H9 (cell line): Measurements from ENCODE around the gene RAPGEF6. TPM values are rescaled to one million over a fixed set of nuclear protein-coding genes. Genes with fewer than 3 reads are reported as not detected.

Experiments
- DNase-seq: peaks from one replicate; pipeline ENCODE4 v3.0.0-alpha.2; 2017
- H2AFZ ChIP-seq: one replicate; pipeline ENCODE4 v1.6.1; 2013; ENCODE audit warnings: mild to moderate bottlenecking, low read length, control low read depth, moderate library complexity
- H2AK5ac ChIP-seq: 2 replicates; pipeline ENCODE4 v1.6.1; 2013; ENCODE audit warnings: low read length, control low read depth, mixed read lengths; ENCODE audit not compliant: insufficient read length
- H2BK120ac ChIP-seq: one replicate; pipeline ENCODE4 v1.6.1; 2013; ENCODE audit warnings: low read depth, mild to moderate bottlenecking, low read length, control low read depth, inconsistent platforms; ENCODE audit not compliant: poor library complexity, severe bottlenecking
- H2BK12ac ChIP-seq: 2 replicates; pipeline ENCODE4 v1.6.1; 2013; ENCODE audit warnings: low read length, control low read depth, mixed read lengths, low read depth; ENCODE audit not compliant: insufficient read length
- H2BK15ac ChIP-seq: 2 replicates; pipeline ENCODE4 v1.6.1; 2013; ENCODE audit warnings: low read depth, low read length, control low read depth
- H2BK20ac ChIP-seq: one replicate; pipeline ENCODE4 v1.6.1; 2013; ENCODE audit warnings: low read depth, mild to moderate bottlenecking, low read length, control low read depth, inconsistent platforms; ENCODE audit not compliant: poor library complexity, severe bottlenecking
- H2BK5ac ChIP-seq: 2 replicates; pipeline ENCODE4 v1.6.1; 2013; ENCODE audit warnings: low read length, control low read depth, mixed read lengths; ENCODE audit not compliant: insufficient read length
- H3K14ac ChIP-seq: 2 replicates; pipeline ENCODE4 v1.6.1; 2013; ENCODE audit warnings: low read length, control low read depth; ENCODE audit not compliant: insufficient read depth
- H3K18ac ChIP-seq: 2 replicates; pipeline ENCODE4 v1.6.1; 2013; ENCODE audit warnings: low read depth, mild to moderate bottlenecking, mixed read lengths, low read length, control low read depth; ENCODE audit not compliant: insufficient read length
- H3K23ac ChIP-seq: 2 replicates; pipeline ENCODE4 v1.6.1; 2013; ENCODE audit warnings: low read length, control low read depth, mixed read lengths, low read depth; ENCODE audit not compliant: insufficient read length
- H3K23me2 ChIP-seq: 2 replicates; pipeline ENCODE4 v1.6.1; 2013; ENCODE audit warnings: low read depth, mild to moderate bottlenecking, mixed read lengths, low read length, control low read depth; ENCODE audit not compliant: insufficient read length, poor library complexity, severe bottlenecking
- H3K27ac ChIP-seq: 2 replicates; pipeline ENCODE4 v1.5.1; 2013; ENCODE audit warnings: low read length, control low read depth, mixed read lengths, low read depth; ENCODE audit not compliant: insufficient read length
- H3K27me3 ChIP-seq: 2 replicates; pipeline ENCODE4 v1.6.1; 2013; ENCODE audit warnings: low read length, control low read depth, inconsistent platforms; ENCODE audit not compliant: insufficient read depth
- H3K4ac ChIP-seq: 2 replicates; pipeline ENCODE4 v1.6.1; 2013; ENCODE audit warnings: low read depth, mild to moderate bottlenecking, control low read depth, inconsistent platforms, low read length, moderate library complexity
- H3K4me1 ChIP-seq: 2 replicates; pipeline ENCODE4 v1.6.1; 2013; ENCODE audit warnings: low read length, control low read depth, inconsistent platforms; ENCODE audit not compliant: insufficient read depth
- H3K4me2 ChIP-seq: 2 replicates; pipeline ENCODE4 v1.6.1; 2013; ENCODE audit warnings: low read length, control low read depth, mixed read lengths; ENCODE audit not compliant: insufficient read length, insufficient read depth
- H3K56ac ChIP-seq: 2 replicates; pipeline ENCODE4 v1.6.1; 2013; ENCODE audit warnings: low read depth, mild to moderate bottlenecking, mixed read lengths, low read length, control low read depth; ENCODE audit not compliant: insufficient read length
- H3K79me1 ChIP-seq: 2 replicates; pipeline ENCODE4 v1.6.1; 2013; ENCODE audit warnings: low read depth, mild to moderate bottlenecking, moderate library complexity, low read length, control low read depth, inconsistent platforms; ENCODE audit not compliant: insufficient read depth, poor library complexity, severe bottlenecking
- H3K79me2 ChIP-seq: 2 replicates; pipeline ENCODE4 v1.6.1; 2013; ENCODE audit warnings: low read length, control low read depth, inconsistent platforms; ENCODE audit not compliant: insufficient read depth
- H3K9ac ChIP-seq: 2 replicates; pipeline ENCODE4 v1.6.1; 2013; ENCODE audit warnings: low read length, control low read depth, mixed read lengths; ENCODE audit not compliant: insufficient read length; ENCODE audit errors: extremely low read depth
- H3K9me3 ChIP-seq: one replicate; pipeline ENCODE4 v1.6.1; 2013; ENCODE audit warnings: low read depth, low read length, inconsistent platforms; ENCODE audit not compliant: control insufficient read depth
- H3T11ph ChIP-seq: one replicate; pipeline ENCODE4 v1.6.1; 2013; ENCODE audit warnings: mild to moderate bottlenecking, low read length, control low read depth, inconsistent platforms
- H4K20me1 ChIP-seq: one replicate; pipeline ENCODE4 v1.6.1; 2013; ENCODE audit not compliant: control insufficient read depth, insufficient read length, insufficient read depth
- H4K5ac ChIP-seq: 2 replicates; pipeline ENCODE4 v1.6.1; 2013; ENCODE audit warnings: low read depth, mild to moderate bottlenecking, mixed read lengths, low read length, control low read depth; ENCODE audit not compliant: insufficient read length
- H4K8ac ChIP-seq: replicated peaks from 2 replicates; pipeline ENCODE4 v1.6.1; 2013; ENCODE audit warnings: low read length, control low read depth, mixed read lengths, low read depth; ENCODE audit not compliant: insufficient read length
- H4K91ac ChIP-seq: 2 replicates; pipeline ENCODE4 v1.6.1; 2013; ENCODE audit warnings: low read depth, mild to moderate bottlenecking, moderate library complexity, mixed read lengths, low read length, control low read depth; ENCODE audit not compliant: insufficient read length
- H3K27ac Mint-ChIP-seq, 3 experiments: 2 replicates in 2 of 3; 3 replicates in 1 of 3; pipeline ENCODE4 v1.8.0; 2020 to 2021; ENCODE audit warnings: mixed read lengths in 3 of 3, mild to moderate bottlenecking in 1 of 3, moderate library complexity in 1 of 3
- H3K27me3 Mint-ChIP-seq: 2 replicates; pipeline ENCODE4 v1.8.0; 2021; ENCODE audit warnings: low read depth, mild to moderate bottlenecking, moderate library complexity, mixed read lengths
- H3K36me3 Mint-ChIP-seq, 3 experiments: 2 replicates in 2 of 3; 3 replicates in 1 of 3; pipeline ENCODE4 v1.8.0; 2020 to 2021; ENCODE audit warnings: low read depth in 3 of 3, mixed read lengths in 3 of 3; ENCODE audit not compliant: insufficient read depth in 1 of 3
- H3K4me1 Mint-ChIP-seq, 2 experiments: 2 replicates each; pipeline ENCODE4 v1.8.0; 2020; ENCODE audit warnings: mixed read lengths in 2 of 2
- H3K4me3 Mint-ChIP-seq, 2 experiments: 2 replicates in 1 of 2; 3 replicates in 1 of 2; pipeline ENCODE4 v1.8.0; 2020 to 2021; ENCODE audit warnings: mild to moderate bottlenecking in 2 of 2, mixed read lengths in 2 of 2, moderate library complexity in 1 of 2
- H3K9me3 Mint-ChIP-seq, 2 experiments: 2 replicates in 1 of 2; 3 replicates in 1 of 2; pipeline ENCODE4 v1.8.0; 2020; ENCODE audit warnings: mild to moderate bottlenecking in 2 of 2, mixed read lengths in 2 of 2, moderate library complexity in 1 of 2
- CTCF ChIP-seq: fragments of 200-600 bp; sonication (generic); conservative IDR thresholded peaks from 3 replicates; pipeline ENCODE4 v1.8.0; 2021; ENCODE audit warnings: antibody characterized with exemption, mild to moderate bottlenecking
- WGBS: extraction: QIAGEN DNeasy Blood & Tissue Kit; methylation state at CpG from one replicate; pipeline ENCODE4 v1.1.7; 2013; ENCODE audit warnings: missing lambda C conversion rate, low lambda C conversion rate, mixed read lengths; ENCODE audit not compliant: insufficient read length; ENCODE audit errors: extremely low coverage; 5-methylcytosine and 5-hydroxymethylcytosine counted together
- total RNA-seq: library from RNA; stranded (reverse); gene quantifications from 2 replicates; pipeline ENCODE4 v1.2.1, GENCODE V29; 2021

RAPGEF6 gene
- total RNA-seq, 1 experiment from 2014 or later, result 19.7 TPM

- Histone ChIP-seq H3K14ac (no peak overlapping the region), H3T11ph (no peak overlapping the region), H3K4ac (no peak overlapping the region), H3K4me1 (no peaks in the 10 kb centered on the region; the same call in 1 of the 2 replicates), H3K23me2 (no peaks in the 10 kb centered on the region), H2BK15ac (no peak overlapping the region), H3K4me2 (no peak overlapping the region), H3K9ac (no peak overlapping the region), H2AFZ (no peak overlapping the region), H2BK12ac (no peak overlapping the region), H3K18ac (no peak overlapping the region), H3K27me3 (no peaks in the 10 kb centered on the region), H2AK5ac (no peak overlapping the region), H3K79me1 (no peaks in the 10 kb centered on the region), H3K79me2 (peaks cover 10% of the 10 kb centered on the region), H4K8ac (no peak overlapping the region), H3K9me3 (no peaks in the 10 kb centered on the region), H4K91ac (no peak overlapping the region), H3K27ac (no peak overlapping the region), H4K5ac (no peak overlapping the region), H3K23ac (no peak overlapping the region), H2BK120ac (no peak overlapping the region), H4K20me1 (no peaks in the 10 kb centered on the region), H2BK20ac (no peak overlapping the region), H2BK5ac (no peak overlapping the region), H3K56ac (no peak overlapping the region)
- Mint-ChIP-seq H3K36me3 (no peaks in the 10 kb centered on the region; a peak in 1 of 7 replicates), H3K4me1 (peaks cover 27 to 38% of the 10 kb centered on the region in 2 experiments), H3K27ac (no peak overlapping the region), H3K27me3 (no peaks in the 10 kb centered on the region), H3K4me3 (no peak overlapping the region), H3K9me3 (no peaks in the 10 kb centered on the region)
- no CpG with 5 or more reads among the region's 1 CpG for WGBS
- TF ChIP-seq CTCF, result no peak
- no peak for DNase-seq
Measured at GRCh38 chr5:131609774-131610173, 25.3 kb downstream of the RAPGEF6 start.
